HepG2 (cell line): ENCODE data around the gene CXCL9. TPM values are rescaled to one million over a fixed set of nuclear protein-coding genes. Genes with fewer than 3 reads are reported as not detected.

Source experiments
- ATAC-seq: fragments of 200-7000 bp; cut with Tn5 transposase; 3 replicates; pipeline ENCODE4 v1.9.1; 2020; ENCODE audit warnings: mild to moderate bottlenecking, moderate library complexity
- BruUV-seq: library from RNA; stranded (reverse); fragments of 400-500 nt; replicated peaks from 2 replicates; lab custom pipeline; 2021; lab: Mats Ljungman, UMichigan
- CTCF ChIA-PET: fragments of 300-600 bp; formaldehyde crosslinking; extraction: SDS; loops from one replicate; lab custom pipeline; 2021; ENCODE audit warnings: low total read pairs, inconsistent platforms, low intra/inter-chr PET ratio; lab: Yijun Ruan, JAX
- POLR2A ChIA-PET: fragments of 350-600 bp; sonication (Branson Sonifier 250); formaldehyde crosslinking; loops from one replicate; lab custom pipeline; 2020; ENCODE audit warnings: antibody characterized with exemption, inconsistent platforms; lab: Yijun Ruan, JAX
- DNase-seq: peaks from one replicate; pipeline ENCODE4 v3.0.0-alpha.2; 2015; ENCODE audit warnings: low spot score
- FAIRE-seq: peaks from 3 replicates; lab custom pipeline; 2011; peaks lifted over from hg19 to GRCh38; lab: Jason Lieb, UNC
- H2AFZ ChIP-seq: one replicate; pipeline ENCODE4 v1.6.1; 2011; ENCODE audit warnings: low read length, inconsistent platforms
- H3K27ac ChIP-seq: fragments of 300-600 bp; 3 replicates; pipeline ENCODE4 v1.8.0; 2011; ENCODE audit warnings: mixed run types, mild to moderate bottlenecking, mixed read lengths, low read length, inconsistent platforms; ENCODE audit not compliant: insufficient read depth; ENCODE audit errors: extremely low read length
- H3K27me3 ChIP-seq, 2 experiments: fragments of 200-600 bp in 1 of 2; 2 replicates in 1 of 2; 3 replicates in 1 of 2; pipeline versions ENCODE4 v1.6.0 to v1.8.0; 2011; ENCODE audit warnings: low read length in 2 of 2, mild to moderate bottlenecking in 2 of 2, moderate library complexity in 2 of 2, inconsistent platforms in 1 of 2; ENCODE audit not compliant: insufficient read depth in 2 of 2, control insufficient read depth in 1 of 2
- H3K36me3 ChIP-seq, 2 experiments: fragments of 200-600 bp in 1 of 2; replicated peaks in 1 of 2; 2 replicates in 1 of 2; 3 replicates in 1 of 2; pipeline versions ENCODE4 v1.5.1 to v1.8.0; 2011; ENCODE audit warnings: low read length in 2 of 2, inconsistent platforms in 1 of 2; ENCODE audit not compliant: insufficient read depth in 2 of 2, control insufficient read depth in 1 of 2
- H3K4me1 ChIP-seq: 2 replicates; pipeline ENCODE4 v1.5.1; 2012; ENCODE audit warnings: low read length, inconsistent platforms; ENCODE audit not compliant: insufficient read depth
- H3K4me2 ChIP-seq: 2 replicates; pipeline ENCODE4 v1.6.0; 2011; ENCODE audit warnings: low read depth, low read length, inconsistent platforms
- H3K4me3 ChIP-seq, 3 experiments: fragments of 200-600 bp in 1 of 3; sonication (generic), shearing (Covaris generic) in 1 of 3; replicated peaks in 1 of 3; 2 replicates each; pipeline ENCODE4 v1.5.1; 2011 to 2016; ENCODE audit warnings: low read length in 3 of 3, inconsistent platforms in 2 of 3, low read depth in 2 of 3, mild to moderate bottlenecking in 2 of 3, control low read depth in 1 of 3, mixed read lengths in 1 of 3; ENCODE audit not compliant: insufficient read depth in 1 of 3
- H3K79me2 ChIP-seq: one replicate; pipeline ENCODE4 v1.6.1; 2011; ENCODE audit warnings: low read length, inconsistent platforms; ENCODE audit not compliant: insufficient read depth
- H3K9ac ChIP-seq: 2 replicates; pipeline ENCODE4 v1.6.0; 2011; ENCODE audit warnings: mild to moderate bottlenecking, low read depth, low read length, inconsistent platforms; ENCODE audit not compliant: insufficient read depth
- H3K9me3 ChIP-seq: 2 replicates; pipeline ENCODE4 v1.5.1; 2012; ENCODE audit warnings: mild to moderate bottlenecking, low read length
- H4K20me1 ChIP-seq: 2 replicates; pipeline ENCODE4 v1.6.0; 2011; ENCODE audit warnings: inconsistent platforms, mild to moderate bottlenecking, low read length, moderate library complexity; ENCODE audit not compliant: insufficient read depth
- ATM ChIP-seq: fragments of 450-650 bp; IDR thresholded peaks from 2 replicates; pipeline ENCODE4 v1.7.1; 2017; ENCODE audit warnings: mild to moderate bottlenecking, borderline replicate concordance
- CBX2 ChIP-seq, 2 experiments: fragments of 200-600 bp in 1 of 2; sonication (generic); formaldehyde crosslinking in 1 of 2; IDR thresholded peaks; 2 replicates each; pipeline versions ENCODE4 v1.7.0 to v1.8.1; 2018 to 2022; ENCODE audit warnings: low read depth in 2 of 2, low read length in 1 of 2, mild to moderate bottlenecking in 1 of 2, missing genetic modification reagents in 1 of 2
- CC2D1A ChIP-seq: sonication (generic); formaldehyde crosslinking; IDR thresholded peaks from 2 replicates; pipeline ENCODE4 v1.8.1; 2023; ENCODE audit warnings: mild to moderate bottlenecking, missing genetic modification reagents
- HMG20A ChIP-seq: IDR thresholded peaks from 2 replicates; pipeline ENCODE4 v1.6.1; 2016; ENCODE audit warnings: borderline replicate concordance
- KLF12 ChIP-seq: sonication (generic); formaldehyde crosslinking; IDR thresholded peaks from 2 replicates; pipeline ENCODE4 v1.4.0; 2020; ENCODE audit warnings: missing genetic modification reagents, borderline replicate concordance
- NBN ChIP-seq: fragments of 450-650 bp; conservative IDR thresholded peaks from 2 replicates; pipeline ENCODE4 v1.6.1; 2017
- SOX13 ChIP-seq, 3 experiments: fragments of 450-650 bp in 1 of 3; sonication (generic) in 1 of 3; formaldehyde crosslinking in 1 of 3; IDR thresholded peaks in 2 of 3; conservative IDR thresholded peaks in 1 of 3; 2 replicates each; pipeline versions ENCODE4 v1.5.0 to v1.6.1; 2016 to 2020; ENCODE audit warnings: antibody characterized with exemption in 1 of 3, mild to moderate bottlenecking in 1 of 3, missing compliant biosample characterization in 1 of 3, missing genetic modification reagents in 1 of 3, moderate library complexity in 1 of 3
- SOX5 ChIP-seq: IDR thresholded peaks from 2 replicates; pipeline ENCODE4 v1.6.1; 2016; ENCODE audit warnings: borderline replicate concordance
- SRSF9 ChIP-seq: fragments of 200-400 bp; formaldehyde crosslinking; IDR thresholded peaks from 2 replicates; pipeline ENCODE4 v1.6.1; 2018; ENCODE audit warnings: borderline replicate concordance, mild to moderate bottlenecking, low read depth, low read length; ENCODE audit not compliant: insufficient read depth, poor library complexity, severe bottlenecking
- TOE1 ChIP-seq: sonication (generic); formaldehyde crosslinking; IDR thresholded peaks from 2 replicates; pipeline ENCODE4 v1.4.0; 2020; ENCODE audit warnings: mild to moderate bottlenecking, missing genetic modification reagents
- ZNF256 ChIP-seq: sonication (generic); formaldehyde crosslinking; conservative IDR thresholded peaks from 2 replicates; pipeline ENCODE4 v1.4.0; 2020; ENCODE audit warnings: missing genetic modification reagents
- ZNF614 ChIP-seq: IDR thresholded peaks from 2 replicates; pipeline ENCODE4 v1.6.1; 2018; ENCODE audit warnings: missing biosample characterization, missing genetic modification reagents, inconsistent platforms, borderline replicate concordance
- WGBS: methylation state at CpG from one replicate; pipeline ENCODE4 v1.1.6; 2017; ENCODE audit warnings: low lambda C conversion rate; 5-methylcytosine and 5-hydroxymethylcytosine counted together
- in situ Hi-C: cut with HindIII; loops from 2 replicates; pipeline ENCODE4 v1.10.0; 2017; ENCODE audit warnings: low pct_unique_long_range_greater_than_20kb; ENCODE audit not compliant: extremely low pct_ligation_motif_present
- intact Hi-C: fragments of 100-400 bp; cut with micrococcal nuclease; formaldehyde crosslinking; loops from one replicate; pipeline ENCODE4 v1.10.0; 2022; ENCODE audit not compliant: unreplicated experiment
- polyA plus RNA-seq, 8 experiments: library from polyadenylated mRNA; depleted of rRNA in 3 of 8; stranded (reverse) in 7 of 8; unstranded in 1 of 8; fragments of >200 nt; fragmentation: Illumina TruSeq in 4 of 8; extraction: Trizol in 4 of 8; gene quantifications; 2 replicates each; pipeline versions ENCODE4 v1.2.1 to v1.2.3, GENCODE V29; 2011 to 2016; ENCODE audit warnings: low read depth in 4 of 8, missing spikeins in 1 of 8, mixed read lengths in 1 of 8; ENCODE audit not compliant: insufficient read depth in 1 of 8
- total RNA-seq, 5 experiments: library from RNA; depleted of rRNA; stranded (reverse); fragments of >200 nt; fragmentation: Illumina TruSeq; extraction: Trizol; gene quantifications; 2 replicates each; pipeline ENCODE4 v1.2.3, GENCODE V29; 2016; ENCODE audit warnings: low read depth in 1 of 5
- TF ChIP-seq, protein P1 (sequence below): sonication (generic); formaldehyde crosslinking; IDR thresholded peaks from 2 replicates; pipeline ENCODE4 v1.8.0; 2022; ENCODE audit warnings: missing genetic modification reagents, mild to moderate bottlenecking, borderline replicate concordance
- TF ChIP-seq, protein P2 (sequence below): IDR thresholded peaks from 2 replicates; pipeline ENCODE4 v1.6.1; 2018; ENCODE audit warnings: missing genetic modification reagents, mild to moderate bottlenecking, missing compliant biosample characterization
- TF ChIP-seq, protein P3 (sequence below): IDR thresholded peaks from 2 replicates; pipeline ENCODE4 v1.6.1; 2016; ENCODE audit warnings: low read depth, control low read depth

The CXCL9 gene
- total and polyA plus RNA-seq, 2 of the 13 experiments (the other 11 are each of a cell fraction or from before 2014, with no cell fraction given), result not detected

DNA sequence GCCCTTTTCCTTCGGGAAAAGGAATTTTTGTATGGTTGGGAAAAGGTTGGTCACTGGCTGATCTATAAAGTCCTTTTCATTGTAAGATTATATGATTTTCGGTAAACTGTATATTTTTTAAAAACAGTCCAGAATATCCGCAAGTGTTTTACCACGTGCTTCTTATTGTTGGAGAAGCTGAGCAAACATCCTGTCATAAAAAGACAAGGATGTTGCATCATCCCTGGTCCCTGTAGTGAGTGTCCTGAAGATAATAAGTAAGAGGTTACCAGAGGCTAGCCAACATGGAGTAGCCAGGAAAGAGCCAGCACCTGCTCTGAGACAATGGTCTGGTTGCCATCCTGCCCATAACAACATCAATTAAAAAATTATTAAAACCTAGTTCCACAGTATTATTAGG lies 5.1 kb downstream of the CXCL9 start:
- no TSS peak for BruUV-seq
- CTCF ChIA-PET, result no interaction called here
- DNase-seq (no peak), ATAC-seq (no peak), FAIRE-seq (no peak)
- Histone ChIP-seq H3K9ac (no peak overlapping the region), H3K27ac (no peak overlapping the region), H3K4me1 (no peaks in the 10 kb centered on the region), H2AFZ (no peak overlapping the region), H3K9me3 (no peaks in the 10 kb centered on the region), H3K79me2 (no peaks in the 10 kb centered on the region), H3K27me3 (peaks cover 0 to 6% of the 10 kb centered on the region in 2 experiments; a peak in 1 of 5 replicates), H3K36me3 (no peaks in the 10 kb centered on the region), H3K4me2 (no peak overlapping the region), H3K4me3 (no peak overlapping the region), H4K20me1 (no peaks in the 10 kb centered on the region)
- POLR2A ChIA-PET, result no interaction called here
- intact Hi-C loops (no loop called here), in situ Hi-C loops (no loop called here)
- WGBS, result 18% methylated on average over 4 of the region's 4 CpGs
- TF ChIP-seq, protein P1, sequence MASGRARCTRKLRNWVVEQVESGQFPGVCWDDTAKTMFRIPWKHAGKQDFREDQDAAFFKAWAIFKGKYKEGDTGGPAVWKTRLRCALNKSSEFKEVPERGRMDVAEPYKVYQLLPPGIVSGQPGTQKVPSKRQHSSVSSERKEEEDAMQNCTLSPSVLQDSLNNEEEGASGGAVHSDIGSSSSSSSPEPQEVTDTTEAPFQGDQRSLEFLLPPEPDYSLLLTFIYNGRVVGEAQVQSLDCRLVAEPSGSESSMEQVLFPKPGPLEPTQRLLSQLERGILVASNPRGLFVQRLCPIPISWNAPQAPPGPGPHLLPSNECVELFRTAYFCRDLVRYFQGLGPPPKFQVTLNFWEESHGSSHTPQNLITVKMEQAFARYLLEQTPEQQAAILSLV (CRISPR knock-in tag), result no peak
- TF ChIP-seq SOX13 (IDR thresholded peaks at IDR 0.05) (no peak), SOX13 (CRISPR knock-in tag; conservative IDR thresholded peaks at IDR 0.05 in 1 of 2, IDR thresholded peaks at IDR 0.05 in 1 of 2) (no peak), SOX5 (CRISPR knock-in tag) (no peak), ZNF614 (no peak), CBX2 (IDR thresholded peaks at IDR 0.05; ENCODE audit: low read depth, low read length) (no peak), CBX2 (CRISPR knock-in tag; IDR thresholded peaks at IDR 0.05; ENCODE audit: low read depth) (no peak), ZNF256 (CRISPR knock-in tag) (no peak), NBN (no peak)

DNA sequence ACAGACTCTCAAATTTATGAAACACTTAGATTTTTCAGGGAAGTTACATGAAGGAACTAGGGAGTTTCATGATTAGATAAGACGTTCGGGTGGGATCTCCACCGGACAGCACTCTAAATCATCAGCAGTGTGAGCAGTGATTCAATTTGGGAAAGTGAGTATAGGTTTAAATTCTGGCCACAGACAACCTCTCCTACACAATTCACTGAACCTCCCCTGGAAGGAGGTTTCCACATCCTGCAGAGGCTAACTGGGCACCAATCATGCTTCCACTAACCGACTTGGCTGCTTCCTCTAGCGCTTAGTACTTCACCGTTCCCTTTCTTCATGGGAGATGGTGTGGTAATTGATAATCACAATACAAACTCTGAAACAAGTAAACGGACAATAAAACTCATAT lies 5.6 kb downstream of the CXCL9 start:
- Histone ChIP-seq H2AFZ (no peak overlapping the region), H4K20me1 (no peaks in the 10 kb centered on the region), H3K9ac (no peak overlapping the region), H3K27ac (no peak overlapping the region), H3K79me2 (no peaks in the 10 kb centered on the region), H3K9me3 (no peaks in the 10 kb centered on the region), H3K4me3 (no peak overlapping the region), H3K4me2 (no peak overlapping the region), H3K4me1 (no peaks in the 10 kb centered on the region), H3K36me3 (no peaks in the 10 kb centered on the region), H3K27me3 (peaks cover 0 to 6% of the 10 kb centered on the region in 2 experiments; a peak in 1 of 5 replicates)
- in situ Hi-C loops, result no loop called here
- ChIA-PET POLR2A (no interaction called here), CTCF (no interaction called here)
- intact Hi-C loops, result no loop called here
- DNase-seq, result no peak
- FAIRE-seq, result no peak
- ATAC-seq, result no peak
- WGBS, result 74% methylated on average over 7 of the region's 7 CpGs
- BruUV-seq, result no TSS peak
- TF ChIP-seq, protein P2, sequence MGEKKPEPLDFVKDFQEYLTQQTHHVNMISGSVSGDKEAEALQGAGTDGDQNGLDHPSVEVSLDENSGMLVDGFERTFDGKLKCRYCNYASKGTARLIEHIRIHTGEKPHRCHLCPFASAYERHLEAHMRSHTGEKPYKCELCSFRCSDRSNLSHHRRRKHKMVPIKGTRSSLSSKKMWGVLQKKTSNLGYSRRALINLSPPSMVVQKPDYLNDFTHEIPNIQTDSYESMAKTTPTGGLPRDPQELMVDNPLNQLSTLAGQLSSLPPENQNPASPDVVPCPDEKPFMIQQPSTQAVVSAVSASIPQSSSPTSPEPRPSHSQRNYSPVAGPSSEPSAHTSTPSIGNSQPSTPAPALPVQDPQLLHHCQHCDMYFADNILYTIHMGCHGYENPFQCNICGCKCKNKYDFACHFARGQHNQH (CRISPR knock-in tag), result no peak
- TF ChIP-seq CC2D1A (CRISPR knock-in tag), result no peak
- TF ChIP-seq ATM, result no peak
- TF ChIP-seq SRSF9, result no peak
- no peak for TF ChIP-seq TOE1
- no peak for TF ChIP-seq KLF12 (CRISPR knock-in tag)
- no peak for TF ChIP-seq HMG20A (CRISPR knock-in tag)
- TF ChIP-seq, protein P3, sequence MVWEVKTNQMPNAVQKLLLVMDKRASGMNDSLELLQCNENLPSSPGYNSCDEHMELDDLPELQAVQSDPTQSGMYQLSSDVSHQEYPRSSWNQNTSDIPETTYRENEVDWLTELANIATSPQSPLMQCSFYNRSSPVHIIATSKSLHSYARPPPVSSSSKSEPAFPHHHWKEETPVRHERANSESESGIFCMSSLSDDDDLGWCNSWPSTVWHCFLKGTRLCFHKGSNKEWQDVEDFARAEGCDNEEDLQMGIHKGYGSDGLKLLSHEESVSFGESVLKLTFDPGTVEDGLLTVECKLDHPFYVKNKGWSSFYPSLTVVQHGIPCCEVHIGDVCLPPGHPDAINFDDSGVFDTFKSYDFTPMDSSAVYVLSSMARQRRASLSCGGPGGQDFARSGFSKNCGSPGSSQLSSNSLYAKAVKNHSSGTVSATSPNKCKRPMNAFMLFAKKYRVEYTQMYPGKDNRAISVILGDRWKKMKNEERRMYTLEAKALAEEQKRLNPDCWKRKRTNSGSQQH (CRISPR knock-in tag), result no peak
